Liver (tissue), 9 donors: Measurements from ENCODE around the gene GNG3. TPM values are rescaled to one million over a fixed set of nuclear protein-coding genes. Genes with fewer than 3 reads are reported as not detected.

Source experiments
- DNase-seq: peaks from one replicate; pipeline ENCODE4 v3.0.0-alpha.2; 2017; ENCODE audit warnings: low spot score
- H3K27ac ChIP-seq, 2 donors: one replicate each; pipeline ENCODE4 v1.7.0; 2013; ENCODE audit warnings: inconsistent platforms in 2 of 2, low read length in 2 of 2, control low read depth in 1 of 2, low read depth in 1 of 2, mild to moderate bottlenecking in 1 of 2
- H3K27me3 ChIP-seq, 4 donors: one replicate each; pipeline versions ENCODE4 v1.6.1 to v1.7.0; 2013; ENCODE audit warnings: low read length in 3 of 4, inconsistent platforms in 1 of 4, mild to moderate bottlenecking in 1 of 4, moderate library complexity in 1 of 4; ENCODE audit not compliant: control insufficient read depth in 4 of 4, insufficient read depth in 4 of 4
- H3K36me3 ChIP-seq, 4 donors: one replicate each; pipeline versions ENCODE4 v1.6.1 to v1.7.0; 2013; ENCODE audit warnings: low read length in 3 of 4, mild to moderate bottlenecking in 3 of 4, low read depth in 1 of 4, moderate library complexity in 1 of 4; ENCODE audit not compliant: control insufficient read depth in 4 of 4, insufficient read depth in 3 of 4
- H3K4me1 ChIP-seq, 4 donors: one replicate each; pipeline versions ENCODE4 v1.6.1 to v1.7.0; 2013; ENCODE audit warnings: low read length in 3 of 4, mild to moderate bottlenecking in 3 of 4, moderate library complexity in 1 of 4; ENCODE audit not compliant: control insufficient read depth in 4 of 4, insufficient read depth in 4 of 4
- H3K4me3 ChIP-seq, 3 donors: one replicate each; pipeline versions ENCODE4 v1.6.1 to v1.7.0; 2013; ENCODE audit warnings: low read length in 3 of 3, control low read depth in 1 of 3, low read depth in 1 of 3, mild to moderate bottlenecking in 1 of 3
- H3K9ac ChIP-seq, 2 donors: one replicate each; pipeline ENCODE4 v1.7.0; 2013; ENCODE audit warnings: low read length in 2 of 2, mild to moderate bottlenecking in 2 of 2, moderate library complexity in 2 of 2, control low read depth in 1 of 2, low read depth in 1 of 2
- H3K9me3 ChIP-seq, 4 donors: one replicate each; pipeline versions ENCODE4 v1.6.1 to v1.7.0; 2013; ENCODE audit warnings: low read length in 3 of 4; ENCODE audit not compliant: control insufficient read depth in 4 of 4
- ATF3 ChIP-seq: IDR thresholded peaks from 2 replicates; pipeline ENCODE4 v1.6.1; 2016; ENCODE audit warnings: antibody characterized with exemption
- EGR1 ChIP-seq, 2 donors: IDR thresholded peaks; 2 replicates each; pipeline ENCODE4 v1.6.1; 2016 to 2018; ENCODE audit warnings: antibody characterized with exemption in 2 of 2, low read depth in 2 of 2
- FOXA1 ChIP-seq: IDR thresholded peaks from 2 replicates; pipeline ENCODE4 v1.6.1; 2016; ENCODE audit warnings: antibody characterized with exemption
- FOXA2 ChIP-seq: IDR thresholded peaks from 2 replicates; pipeline ENCODE4 v1.6.1; 2016; ENCODE audit warnings: antibody characterized with exemption
- GABPA ChIP-seq, 2 donors: IDR thresholded peaks in 1 of 2; conservative IDR thresholded peaks in 1 of 2; 2 replicates each; pipeline ENCODE4 v1.6.1; 2016; ENCODE audit warnings: antibody characterized with exemption in 2 of 2, mild to moderate bottlenecking in 1 of 2, moderate library complexity in 1 of 2
- HNF4A ChIP-seq, 2 donors: conservative IDR thresholded peaks; 2 replicates each; pipeline ENCODE4 v1.6.1; 2016; ENCODE audit warnings: antibody characterized with exemption in 2 of 2, mild to moderate bottlenecking in 2 of 2
- HNF4G ChIP-seq: IDR thresholded peaks from 2 replicates; pipeline ENCODE4 v1.6.1; 2016; ENCODE audit warnings: antibody characterized with exemption
- JUND ChIP-seq, 2 donors: IDR thresholded peaks; 2 replicates each; pipeline ENCODE4 v1.6.1; 2016; ENCODE audit warnings: antibody characterized with exemption in 2 of 2
- MAX ChIP-seq: IDR thresholded peaks from 2 replicates; pipeline ENCODE4 v1.6.1; 2016; ENCODE audit warnings: antibody characterized with exemption
- NR2F2 ChIP-seq: IDR thresholded peaks from 2 replicates; pipeline ENCODE4 v1.6.1; 2016; ENCODE audit warnings: antibody characterized with exemption
- RAD21 ChIP-seq, 2 donors: IDR thresholded peaks; 2 replicates each; pipeline ENCODE4 v1.6.1; 2016; ENCODE audit warnings: antibody characterized with exemption in 2 of 2, mild to moderate bottlenecking in 2 of 2
- RXRA ChIP-seq, 2 donors: IDR thresholded peaks; 2 replicates each; pipeline ENCODE4 v1.6.1; 2017 to 2018; ENCODE audit warnings: antibody characterized with exemption in 2 of 2, mild to moderate bottlenecking in 1 of 2
- SP1 ChIP-seq: IDR thresholded peaks from 2 replicates; pipeline ENCODE4 v1.6.1; 2018; ENCODE audit warnings: antibody characterized with exemption, mild to moderate bottlenecking
- TAF1 ChIP-seq: conservative IDR thresholded peaks from 2 replicates; pipeline ENCODE4 v1.6.1; 2016; ENCODE audit warnings: antibody characterized with exemption, mild to moderate bottlenecking
- YY1 ChIP-seq: IDR thresholded peaks from 2 replicates; pipeline ENCODE4 v1.6.1; 2016; ENCODE audit warnings: antibody characterized with exemption, mild to moderate bottlenecking
- WGBS: extraction: QIAGEN DNeasy Blood & Tissue Kit; methylation state at CpG from one replicate; pipeline ENCODE4 v1.1.7; 2013; 5-methylcytosine and 5-hydroxymethylcytosine counted together
- polyA plus RNA-seq, 2 donors: library from polyadenylated mRNA; stranded (reverse) in 1 of 2; unstranded in 1 of 2; fragments of 200-250 nt in 1 of 2; fragments of >200 nt in 1 of 2; fragmentation: Nextera tagmentation in 1 of 2; extraction: Ambion mirVana in 1 of 2; gene quantifications; one replicate each; pipeline versions ENCODE4 v1.2.1 to v1.2.3, GENCODE V29; 2013 to 2015
- total RNA-seq, 2 donors: library from RNA; depleted of rRNA; stranded (reverse); fragments of >200 nt; gene quantifications; one replicate each; pipeline ENCODE4 v1.2.3, GENCODE V29; 2014
- TF ChIP-seq, protein P1 (sequence below): IDR thresholded peaks from 2 replicates; pipeline ENCODE4 v1.6.1; 2016; ENCODE audit warnings: antibody characterized with exemption, mild to moderate bottlenecking
- TF ChIP-seq, protein P2 (sequence below): IDR thresholded peaks from 2 replicates; pipeline ENCODE4 v1.6.1; 2016; ENCODE audit warnings: antibody characterized with exemption
- TF ChIP-seq, protein P3 (sequence below): fragments of 150-350 bp; IDR thresholded peaks from 2 replicates; pipeline ENCODE4 v1.5.1; 2017; ENCODE audit warnings: improper control_type of control experiment, low read depth, low read length; ENCODE audit not compliant: missing input control
- donor health status: healthy.
- donor health status: healthy.
- donor health status: healthy.
- donor health status: healthy.
- donor health status: healthy.

Gene GNG3
- total and polyA plus RNA-seq, 4 donors = 0.19 TPM; not detected in 3

DNA sequence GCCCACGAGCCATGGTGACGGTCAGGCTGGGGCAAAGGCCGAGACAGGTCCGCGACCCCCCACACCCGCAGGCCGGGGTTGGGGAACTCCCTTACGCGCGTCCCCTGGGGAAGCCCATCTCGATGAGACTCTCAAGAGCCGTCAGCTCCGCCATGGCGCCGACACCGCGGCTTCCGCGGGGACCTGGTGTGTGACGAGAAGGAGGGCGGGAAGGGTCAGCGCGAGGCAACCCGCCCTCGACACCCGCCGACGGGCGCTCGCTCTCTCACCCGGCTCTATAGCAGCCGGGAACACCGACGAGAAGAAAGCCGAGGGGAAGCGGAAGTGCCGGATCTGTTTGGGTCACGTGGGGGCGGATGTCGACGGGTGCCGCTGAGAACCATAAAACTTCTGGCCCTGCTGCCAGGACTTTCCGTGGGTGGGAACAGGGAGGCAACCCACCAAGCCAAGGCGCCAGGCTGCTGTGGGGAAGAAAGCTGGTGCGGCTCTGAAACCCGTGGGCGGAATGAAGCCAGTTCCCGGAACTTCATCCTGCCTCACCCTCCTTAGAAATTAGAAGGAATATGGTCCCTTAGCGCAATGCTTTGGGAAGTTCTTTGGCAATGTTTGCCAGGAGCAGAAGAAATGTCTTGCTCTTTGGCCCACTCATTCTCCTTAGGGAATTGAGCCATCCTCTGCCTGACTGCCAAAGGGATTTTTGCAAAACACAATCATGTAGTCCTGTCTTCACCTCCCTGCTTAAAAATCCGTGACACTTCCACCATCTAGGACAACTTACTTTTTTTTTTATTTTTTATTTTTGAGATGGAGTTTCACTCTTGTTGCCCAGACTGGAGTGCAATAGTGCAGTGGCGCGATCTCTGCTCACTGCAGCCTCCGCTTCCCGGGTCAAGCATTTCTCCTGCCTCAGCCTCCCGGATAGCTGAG, 28.4 kb upstream of the GNG3 start, which contains the start of gene UBXN1 (continued):
- TF ChIP-seq, protein P1, sequence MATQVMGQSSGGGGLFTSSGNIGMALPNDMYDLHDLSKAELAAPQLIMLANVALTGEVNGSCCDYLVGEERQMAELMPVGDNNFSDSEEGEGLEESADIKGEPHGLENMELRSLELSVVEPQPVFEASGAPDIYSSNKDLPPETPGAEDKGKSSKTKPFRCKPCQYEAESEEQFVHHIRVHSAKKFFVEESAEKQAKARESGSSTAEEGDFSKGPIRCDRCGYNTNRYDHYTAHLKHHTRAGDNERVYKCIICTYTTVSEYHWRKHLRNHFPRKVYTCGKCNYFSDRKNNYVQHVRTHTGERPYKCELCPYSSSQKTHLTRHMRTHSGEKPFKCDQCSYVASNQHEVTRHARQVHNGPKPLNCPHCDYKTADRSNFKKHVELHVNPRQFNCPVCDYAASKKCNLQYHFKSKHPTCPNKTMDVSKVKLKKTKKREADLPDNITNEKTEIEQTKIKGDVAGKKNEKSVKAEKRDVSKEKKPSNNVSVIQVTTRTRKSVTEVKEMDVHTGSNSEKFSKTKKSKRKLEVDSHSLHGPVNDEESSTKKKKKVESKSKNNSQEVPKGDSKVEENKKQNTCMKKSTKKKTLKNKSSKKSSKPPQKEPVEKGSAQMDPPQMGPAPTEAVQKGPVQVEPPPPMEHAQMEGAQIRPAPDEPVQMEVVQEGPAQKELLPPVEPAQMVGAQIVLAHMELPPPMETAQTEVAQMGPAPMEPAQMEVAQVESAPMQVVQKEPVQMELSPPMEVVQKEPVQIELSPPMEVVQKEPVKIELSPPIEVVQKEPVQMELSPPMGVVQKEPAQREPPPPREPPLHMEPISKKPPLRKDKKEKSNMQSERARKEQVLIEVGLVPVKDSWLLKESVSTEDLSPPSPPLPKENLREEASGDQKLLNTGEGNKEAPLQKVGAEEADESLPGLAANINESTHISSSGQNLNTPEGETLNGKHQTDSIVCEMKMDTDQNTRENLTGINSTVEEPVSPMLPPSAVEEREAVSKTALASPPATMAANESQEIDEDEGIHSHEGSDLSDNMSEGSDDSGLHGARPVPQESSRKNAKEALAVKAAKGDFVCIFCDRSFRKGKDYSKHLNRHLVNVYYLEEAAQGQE = peak; percentile 52
- TF ChIP-seq MAX (peak; percentile 79), HNF4A (conservative IDR thresholded peaks at IDR 0.05) (peak in 1 of 2 donors; percentile 4), GABPA (IDR thresholded peaks at IDR 0.05 in 1 of 2, conservative IDR thresholded peaks at IDR 0.05 in 1 of 2) (peak; percentile 75 to 97), HNF4G (no peak)

- no peak overlapping the region for H3K27ac ChIP-seq
- TF ChIP-seq HNF4A (conservative IDR thresholded peaks at IDR 0.05) (peak in 1 of 2 donors; percentile 23), YY1 (no peak), NR2F2 (no peak), RAD21 (IDR thresholded peaks at IDR 0.05) (peak; percentile 77 to 79), TAF1 (no peak), EGR1 (IDR thresholded peaks at IDR 0.05; ENCODE audit: low read depth in 2 of 2) (no peak), HNF4G (no peak), GABPA (IDR thresholded peaks at IDR 0.05 in 1 of 2, conservative IDR thresholded peaks at IDR 0.05 in 1 of 2) (peak in 1 of 2 donors; percentile 14), MAX (no peak), SP1 (no peak), FOXA1 (no peak), FOXA2 (no peak), RXRA (IDR thresholded peaks at IDR 0.05) (no peak), JUND (IDR thresholded peaks at IDR 0.05) (no peak), ATF3 (no peak)
- TF ChIP-seq, protein P2, sequence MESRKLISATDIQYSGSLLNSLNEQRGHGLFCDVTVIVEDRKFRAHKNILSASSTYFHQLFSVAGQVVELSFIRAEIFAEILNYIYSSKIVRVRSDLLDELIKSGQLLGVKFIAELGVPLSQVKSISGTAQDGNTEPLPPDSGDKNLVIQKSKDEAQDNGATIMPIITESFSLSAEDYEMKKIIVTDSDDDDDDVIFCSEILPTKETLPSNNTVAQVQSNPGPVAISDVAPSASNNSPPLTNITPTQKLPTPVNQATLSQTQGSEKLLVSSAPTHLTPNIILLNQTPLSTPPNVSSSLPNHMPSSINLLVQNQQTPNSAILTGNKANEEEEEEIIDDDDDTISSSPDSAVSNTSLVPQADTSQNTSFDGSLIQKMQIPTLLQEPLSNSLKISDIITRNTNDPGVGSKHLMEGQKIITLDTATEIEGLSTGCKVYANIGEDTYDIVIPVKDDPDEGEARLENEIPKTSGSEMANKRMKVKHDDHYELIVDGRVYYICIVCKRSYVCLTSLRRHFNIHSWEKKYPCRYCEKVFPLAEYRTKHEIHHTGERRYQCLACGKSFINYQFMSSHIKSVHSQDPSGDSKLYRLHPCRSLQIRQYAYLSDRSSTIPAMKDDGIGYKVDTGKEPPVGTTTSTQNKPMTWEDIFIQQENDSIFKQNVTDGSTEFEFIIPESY = no peak
- TF ChIP-seq, protein P1 = no peak
- TF ChIP-seq, protein P3, sequence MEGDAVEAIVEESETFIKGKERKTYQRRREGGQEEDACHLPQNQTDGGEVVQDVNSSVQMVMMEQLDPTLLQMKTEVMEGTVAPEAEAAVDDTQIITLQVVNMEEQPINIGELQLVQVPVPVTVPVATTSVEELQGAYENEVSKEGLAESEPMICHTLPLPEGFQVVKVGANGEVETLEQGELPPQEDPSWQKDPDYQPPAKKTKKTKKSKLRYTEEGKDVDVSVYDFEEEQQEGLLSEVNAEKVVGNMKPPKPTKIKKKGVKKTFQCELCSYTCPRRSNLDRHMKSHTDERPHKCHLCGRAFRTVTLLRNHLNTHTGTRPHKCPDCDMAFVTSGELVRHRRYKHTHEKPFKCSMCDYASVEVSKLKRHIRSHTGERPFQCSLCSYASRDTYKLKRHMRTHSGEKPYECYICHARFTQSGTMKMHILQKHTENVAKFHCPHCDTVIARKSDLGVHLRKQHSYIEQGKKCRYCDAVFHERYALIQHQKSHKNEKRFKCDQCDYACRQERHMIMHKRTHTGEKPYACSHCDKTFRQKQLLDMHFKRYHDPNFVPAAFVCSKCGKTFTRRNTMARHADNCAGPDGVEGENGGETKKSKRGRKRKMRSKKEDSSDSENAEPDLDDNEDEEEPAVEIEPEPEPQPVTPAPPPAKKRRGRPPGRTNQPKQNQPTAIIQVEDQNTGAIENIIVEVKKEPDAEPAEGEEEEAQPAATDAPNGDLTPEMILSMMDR = peak; percentile 61
- no peaks in the 10 kb centered on the region for H3K9me3 ChIP-seq
- H3K36me3 ChIP-seq = peaks cover 0 to 4% (median 2%) of the 10 kb centered on the region in 4 donors
- H3K27me3 ChIP-seq = no peaks in the 10 kb centered on the region
- no peak overlapping the region for H3K4me3 ChIP-seq
- H3K9ac ChIP-seq = no peak overlapping the region
- WGBS = 52% methylated on average over 4 of the region's 4 CpGs
- no peak for DNase-seq
- H3K4me1 ChIP-seq = peaks cover 0 to 35% (median 30%) of the 10 kb centered on the region in 4 donors
Observed at GRCh38 chr11:62680825-62681240, 26.6 kb upstream of the GNG3 start.
